ENCODE data around the gene NPVF.
A peak's percentile ranks its signal among the peaks of the same experiment; 100 is the strongest.

NPVF gene

GRCh38 chr7:25223206-25223605 is 5.1 kb downstream of the NPVF start:
- no peak for DNase-seq

GRCh38 chr7:25222666-25223065 is 5.6 kb downstream of the NPVF start:
- DNase-seq = no peak

GRCh38 chr7:25221009-25221408 is 7.3 kb downstream of the NPVF start:
- no peak for DNase-seq

GRCh38 chr7:25218191-25218590 is 10.1 kb downstream of the NPVF start:
- no peak for DNase-seq

- DNase-seq = peak; percentile 67
Measured at GRCh38 chr7:25216837-25217236, 11.4 kb downstream of the NPVF start.

GRCh38 chr7:25215694-25216335 is 12.5 kb downstream of the NPVF start:
- no peak for DNase-seq

- DNase-seq = no peak
Measured at GRCh38 chr7:25208525-25209221, 19.6 kb downstream of the NPVF start.

GRCh38 chr7:25207887-25208286 is 20.4 kb downstream of the NPVF start:
- no peak for DNase-seq

- peak; percentile 16 for DNase-seq
Measured at GRCh38 chr7:25206765-25207164, 21.5 kb downstream of the NPVF start.

- DNase-seq = peak; percentile 74
Measured at GRCh38 chr7:25196132-25196896, 32.0 kb downstream of the NPVF start.

GRCh38 chr7:25194036-25194435 is 34.2 kb downstream of the NPVF start:
- no peak for DNase-seq

GRCh38 chr7:25192043-25192442 is 36.2 kb downstream of the NPVF start:
- DNase-seq = no peak

- no peak for DNase-seq
Measured at GRCh38 chr7:25189197-25189596, 39.1 kb downstream of the NPVF start.

- peak; percentile 12 for DNase-seq
Measured at GRCh38 chr7:25187932-25188331, 40.4 kb downstream of the NPVF start.

- DNase-seq = no peak
Measured at GRCh38 chr7:25186436-25186835, 41.9 kb downstream of the NPVF start.

- no peak for DNase-seq
Measured at GRCh38 chr7:25181532-25181931, 46.8 kb downstream of the NPVF start.

- DNase-seq = no peak
Measured at GRCh38 chr7:25180946-25181345, 47.3 kb downstream of the NPVF start.

- no peak for DNase-seq
Measured at GRCh38 chr7:25180592-25180923, 47.7 kb downstream of the NPVF start.

GRCh38 chr7:25179771-25180591 is 48.3 kb downstream of the NPVF start:
- peak; percentile 77 for DNase-seq

- peak; percentile 8 for DNase-seq
Measured at GRCh38 chr7:25179325-25179724, 49.0 kb downstream of the NPVF start.

Measured in hematopoietic multipotent progenitor cell treated with erythropoietin and hydrocortisone succinate and interleukin-3 and kit ligand, for 8 days (in vitro differentiated cells).